Nephron (organoid): ENCODE results near the gene MGMT.

Experiments
- H3K27ac Mint-ChIP-seq, 3 experiments: 2 replicates each; pipeline ENCODE4 v1.8.0; 2020; ENCODE audit warnings: mixed read lengths in 3 of 3, mild to moderate bottlenecking in 2 of 3, moderate library complexity in 1 of 3
- H3K27me3 Mint-ChIP-seq: 2 replicates; pipeline ENCODE4 v1.8.0; 2021; ENCODE audit warnings: low read depth, mild to moderate bottlenecking, moderate library complexity, mixed read lengths
- H3K36me3 Mint-ChIP-seq: 2 replicates; pipeline ENCODE4 v1.8.0; 2020; ENCODE audit warnings: low read depth, mixed read lengths
- H3K4me1 Mint-ChIP-seq: 2 replicates; pipeline ENCODE4 v1.8.0; 2020; ENCODE audit warnings: mixed read lengths
- H3K4me3 Mint-ChIP-seq, 3 experiments: 2 replicates each; pipeline ENCODE4 v1.8.0; 2020; ENCODE audit warnings: mild to moderate bottlenecking in 3 of 3, mixed read lengths in 3 of 3, moderate library complexity in 2 of 3
- H3K9me3 Mint-ChIP-seq: 2 replicates; pipeline ENCODE4 v1.8.0; 2020; ENCODE audit warnings: mixed read lengths
- CTCF ChIP-seq, 3 experiments: fragments of 200-600 bp; sonication (generic); IDR thresholded peaks; one replicate each; pipeline ENCODE4 v1.5.0; 2021; ENCODE audit warnings: antibody characterized with exemption in 3 of 3; ENCODE audit not compliant: unreplicated experiment in 3 of 3

MGMT gene

GRCh38 chr10:129631006-129631405, 164.0 kb downstream of the MGMT start:
- Mint-ChIP-seq H3K36me3 (peaks cover 8% of the 10 kb centered on the region), H3K4me1 (peaks cover 27% of the 10 kb centered on the region), H3K9me3 (peaks cover 21% of the 10 kb centered on the region), H3K27ac (peak overlapping the region in 1 of 3 experiments; percentile 83), H3K27me3 (peaks cover 15% of the 10 kb centered on the region), H3K4me3 (no peak overlapping the region)
- TF ChIP-seq CTCF (IDR thresholded peaks at IDR 0.05; ENCODE audit: unreplicated experiment in 3 of 3) = no peak

GRCh38 chr10:129631870-129632623, 165.0 kb downstream of the MGMT start:
- no peak for TF ChIP-seq CTCF (IDR thresholded peaks at IDR 0.05; ENCODE audit: unreplicated experiment in 3 of 3)
- H3K4me1 Mint-ChIP-seq = peaks cover 20% of the 10 kb centered on the region

DNA sequence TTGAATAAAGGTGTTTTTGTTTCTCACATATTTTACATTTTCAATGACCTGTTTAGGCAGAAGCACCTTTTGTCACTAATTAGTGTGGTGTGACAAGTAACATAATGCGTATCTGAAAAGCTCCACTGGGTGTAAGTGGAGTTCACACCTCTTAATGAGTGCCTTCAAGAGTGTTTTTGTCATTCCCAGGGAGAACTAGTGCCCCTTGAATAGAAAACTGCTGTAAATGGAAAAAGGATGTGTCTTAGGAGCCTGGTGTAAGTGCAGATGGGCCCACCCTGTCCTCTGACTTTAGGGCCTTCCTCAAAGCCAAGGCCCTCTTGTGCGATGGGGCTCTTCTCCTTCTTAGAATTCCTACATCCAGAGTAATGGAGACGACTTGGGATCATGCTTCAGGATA, 170.0 kb downstream of the MGMT start:
- Mint-ChIP-seq H3K9me3 (peaks cover 29% of the 10 kb centered on the region), H3K27me3 (peaks cover 8% of the 10 kb centered on the region)
- no peak for TF ChIP-seq CTCF (IDR thresholded peaks at IDR 0.05; ENCODE audit: unreplicated experiment in 3 of 3)

More at GRCh38 chr10:129631870-129632623, 165.0 kb downstream of the MGMT start:
- Mint-ChIP-seq H3K27me3 (peaks cover 9% of the 10 kb centered on the region), H3K9me3 (peaks cover 21% of the 10 kb centered on the region), H3K36me3 (peaks cover 8% of the 10 kb centered on the region), H3K4me3 (no peak overlapping the region), H3K27ac (no peak overlapping the region)

DNA sequence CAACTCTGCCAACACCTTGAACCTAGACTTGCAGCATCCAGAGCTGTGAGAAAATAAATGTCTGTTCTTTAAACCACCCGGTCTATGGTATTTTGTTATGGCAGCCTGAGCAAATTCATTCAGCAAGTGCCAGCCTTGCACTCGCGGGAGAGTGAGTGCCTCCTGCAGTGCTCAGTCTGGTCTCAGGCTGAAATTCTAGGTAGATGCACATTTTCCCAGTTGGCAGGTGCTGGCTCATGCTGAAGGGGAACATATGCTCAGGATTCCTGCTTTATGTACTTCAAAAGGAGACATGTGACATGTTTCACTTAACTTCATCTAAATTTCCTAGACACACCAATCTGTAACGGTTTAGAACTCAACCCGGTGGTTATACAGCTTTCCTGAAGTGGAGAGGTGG, 170.8 kb downstream of the MGMT start:
- no peaks in the 10 kb centered on the region for H3K4me1 Mint-ChIP-seq
- H3K9me3 Mint-ChIP-seq = peaks cover 25% of the 10 kb centered on the region
- peaks cover 8% of the 10 kb centered on the region for H3K27me3 Mint-ChIP-seq
- H3K27ac Mint-ChIP-seq = no peak overlapping the region
- TF ChIP-seq CTCF (IDR thresholded peaks at IDR 0.05; ENCODE audit: unreplicated experiment in 3 of 3) = no peak
- no peak overlapping the region for H3K4me3 Mint-ChIP-seq
- H3K36me3 Mint-ChIP-seq = peaks cover 21% of the 10 kb centered on the region

More for the DNA sequence above, 170.0 kb downstream of the MGMT start:
- no peak overlapping the region for H3K27ac Mint-ChIP-seq
- no peaks in the 10 kb centered on the region for H3K4me1 Mint-ChIP-seq
- H3K36me3 Mint-ChIP-seq = peaks cover 21% of the 10 kb centered on the region
- H3K4me3 Mint-ChIP-seq = no peak overlapping the region

DNA sequence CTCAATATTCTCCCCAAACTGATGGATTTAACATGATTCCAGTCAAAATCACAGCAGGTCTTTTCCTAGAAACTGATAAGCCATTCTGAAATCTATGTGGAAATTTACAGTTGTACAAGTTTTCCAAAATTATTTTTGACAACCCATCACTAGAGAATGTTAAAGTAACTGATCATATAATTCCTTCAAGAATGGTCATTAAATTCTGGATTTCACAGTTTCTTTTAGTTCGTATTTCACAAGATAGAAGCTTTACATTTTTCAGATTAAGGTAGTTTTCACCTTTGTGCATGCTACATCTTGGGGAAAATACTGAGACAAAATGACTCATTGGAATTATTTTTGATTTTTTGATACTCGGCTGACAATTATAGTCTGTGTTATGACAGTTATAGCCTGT, 174.3 kb downstream of the MGMT start:
- Mint-ChIP-seq H3K27ac (no peak overlapping the region), H3K36me3 (peaks cover 16% of the 10 kb centered on the region), H3K4me3 (no peak overlapping the region), H3K27me3 (peaks cover 5% of the 10 kb centered on the region), H3K4me1 (no peaks in the 10 kb centered on the region), H3K9me3 (peaks cover 8% of the 10 kb centered on the region)
- no peak for TF ChIP-seq CTCF (IDR thresholded peaks at IDR 0.05; ENCODE audit: unreplicated experiment in 3 of 3)

DNA sequence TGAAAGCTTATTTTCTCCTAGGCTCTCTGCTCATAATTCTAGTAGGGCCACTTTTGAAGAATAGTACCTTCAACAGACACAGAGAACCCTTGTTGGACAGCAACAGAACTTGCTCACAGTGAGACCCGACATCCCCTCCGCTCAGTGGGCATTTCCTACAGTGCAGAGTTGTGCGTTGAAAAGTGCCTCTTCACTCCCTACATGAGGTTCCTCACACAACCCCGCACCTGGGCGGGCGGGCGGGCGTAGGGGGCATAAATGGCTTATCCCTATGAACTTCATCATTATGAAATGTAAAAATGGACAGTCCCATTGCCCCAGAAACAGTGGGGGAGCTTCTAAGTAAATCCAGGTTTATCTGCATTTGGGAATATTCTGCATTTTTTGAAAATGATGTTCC, 174.9 kb downstream of the MGMT start:
- H3K36me3 Mint-ChIP-seq = peaks cover 16% of the 10 kb centered on the region
- no peak overlapping the region for H3K4me3 Mint-ChIP-seq
- no peak for TF ChIP-seq CTCF (IDR thresholded peaks at IDR 0.05; ENCODE audit: unreplicated experiment in 3 of 3)
- no peak overlapping the region for H3K27ac Mint-ChIP-seq
- peaks cover 8% of the 10 kb centered on the region for H3K9me3 Mint-ChIP-seq
- H3K4me1 Mint-ChIP-seq = no peaks in the 10 kb centered on the region
- peaks cover 5% of the 10 kb centered on the region for H3K27me3 Mint-ChIP-seq
